ENCODE measurements around the gene EPRS1.

The EPRS1 gene

GRCh38 chr1:220089650-220090556 is 43.6 kb upstream of the EPRS1 start, which contains the start of gene BPNT1 (continued):
- TF ChIP-seq, protein P1, sequence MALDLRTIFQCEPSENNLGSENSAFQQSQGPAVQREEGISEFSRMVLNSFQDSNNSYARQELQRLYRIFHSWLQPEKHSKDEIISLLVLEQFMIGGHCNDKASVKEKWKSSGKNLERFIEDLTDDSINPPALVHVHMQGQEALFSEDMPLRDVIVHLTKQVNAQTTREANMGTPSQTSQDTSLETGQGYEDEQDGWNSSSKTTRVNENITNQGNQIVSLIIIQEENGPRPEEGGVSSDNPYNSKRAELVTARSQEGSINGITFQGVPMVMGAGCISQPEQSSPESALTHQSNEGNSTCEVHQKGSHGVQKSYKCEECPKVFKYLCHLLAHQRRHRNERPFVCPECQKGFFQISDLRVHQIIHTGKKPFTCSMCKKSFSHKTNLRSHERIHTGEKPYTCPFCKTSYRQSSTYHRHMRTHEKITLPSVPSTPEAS (tag by site-specific recombination; IDR thresholded peaks at IDR 0.05), result no peak
- TF ChIP-seq ZNF624 (tag by site-specific recombination; IDR thresholded peaks at IDR 0.05), result no peak
- TF ChIP-seq ZNF747 (tag by site-specific recombination; IDR thresholded peaks at IDR 0.05), result no peak
- no peak for TF ChIP-seq ZNF473 (tag by site-specific recombination; IDR thresholded peaks at IDR 0.05)
- no peak for TF ChIP-seq GLIS2 (tag by site-specific recombination; IDR thresholded peaks at IDR 0.05)
- no peak for TF ChIP-seq ZNF596 (tag by site-specific recombination; IDR thresholded peaks at IDR 0.05)
- no peak for TF ChIP-seq ZNF530 (tag by site-specific recombination; IDR thresholded peaks at IDR 0.05; ENCODE audit: low read depth)
- no peak for TF ChIP-seq ZNF571 (tag by site-specific recombination; IDR thresholded peaks at IDR 0.05)
- TF ChIP-seq, protein P2, sequence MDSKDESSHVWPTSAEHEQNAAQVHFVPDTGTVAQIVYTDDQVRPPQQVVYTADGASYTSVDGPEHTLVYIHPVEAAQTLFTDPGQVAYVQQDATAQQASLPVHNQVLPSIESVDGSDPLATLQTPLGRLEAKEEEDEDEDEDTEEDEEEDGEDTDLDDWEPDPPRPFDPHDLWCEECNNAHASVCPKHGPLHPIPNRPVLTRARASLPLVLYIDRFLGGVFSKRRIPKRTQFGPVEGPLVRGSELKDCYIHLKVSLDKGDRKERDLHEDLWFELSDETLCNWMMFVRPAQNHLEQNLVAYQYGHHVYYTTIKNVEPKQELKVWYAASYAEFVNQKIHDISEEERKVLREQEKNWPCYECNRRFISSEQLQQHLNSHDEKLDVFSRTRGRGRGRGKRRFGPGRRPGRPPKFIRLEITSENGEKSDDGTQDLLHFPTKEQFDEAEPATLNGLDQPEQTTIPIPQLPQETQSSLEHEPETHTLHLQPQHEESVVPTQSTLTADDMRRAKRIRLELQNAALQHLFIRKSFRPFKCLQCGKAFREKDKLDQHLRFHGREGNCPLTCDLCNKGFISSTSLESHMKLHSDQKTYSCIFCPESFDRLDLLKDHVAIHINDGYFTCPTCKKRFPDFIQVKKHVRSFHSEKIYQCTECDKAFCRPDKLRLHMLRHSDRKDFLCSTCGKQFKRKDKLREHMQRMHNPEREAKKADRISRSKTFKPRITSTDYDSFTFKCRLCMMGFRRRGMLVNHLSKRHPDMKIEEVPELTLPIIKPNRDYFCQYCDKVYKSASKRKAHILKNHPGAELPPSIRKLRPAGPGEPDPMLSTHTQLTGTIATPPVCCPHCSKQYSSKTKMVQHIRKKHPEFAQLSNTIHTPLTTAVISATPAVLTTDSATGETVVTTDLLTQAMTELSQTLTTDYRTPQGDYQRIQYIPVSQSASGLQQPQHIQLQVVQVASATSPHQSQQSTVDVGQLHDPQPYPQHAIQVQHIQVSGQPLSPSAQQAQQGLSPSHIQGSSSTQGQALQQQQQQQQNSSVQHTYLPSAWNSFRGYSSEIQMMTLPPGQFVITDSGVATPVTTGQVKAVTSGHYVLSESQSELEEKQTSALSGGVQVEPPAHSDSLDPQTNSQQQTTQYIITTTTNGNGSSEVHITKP (tag by site-specific recombination; IDR thresholded peaks at IDR 0.05), result peak; percentile 20; the same call in 1 of the 2 replicates
- no peak for TF ChIP-seq ZNF211 (tag by site-specific recombination; IDR thresholded peaks at IDR 0.05; ENCODE audit: low read depth)
- TF ChIP-seq YY1 (tag by site-specific recombination; IDR thresholded peaks at IDR 0.05), result no peak
- no peak for TF ChIP-seq ZNF311 (tag by site-specific recombination; IDR thresholded peaks at IDR 0.05; ENCODE audit: borderline replicate concordance)
- TF ChIP-seq ZNF660 (tag by site-specific recombination; IDR thresholded peaks at IDR 0.05), result peak; percentile 93
- no peak for TF ChIP-seq ZNF488 (tag by site-specific recombination; IDR thresholded peaks at IDR 0.05)
- no peak for TF ChIP-seq ZNF776 (tag by site-specific recombination; IDR thresholded peaks at IDR 0.05; ENCODE audit: borderline replicate concordance)
- no peak for TF ChIP-seq ATF2 (tag by site-specific recombination; IDR thresholded peaks at IDR 0.05; ENCODE audit: low read depth)
- TF ChIP-seq ZNF555 (tag by site-specific recombination; conservative IDR thresholded peaks at IDR 0.05), result no peak
- peak; percentile 63 for TF ChIP-seq ZXDB (tag by site-specific recombination; IDR thresholded peaks at IDR 0.05)
- no peak for TF ChIP-seq ZNF529 (tag by site-specific recombination; IDR thresholded peaks at IDR 0.05; ENCODE audit: insufficient replicate concordance)
- peak; percentile 61 for TF ChIP-seq SP3 (tag by site-specific recombination; IDR thresholded peaks at IDR 0.05)
- TF ChIP-seq GFI1B (tag by site-specific recombination; IDR thresholded peaks at IDR 0.05), result no peak
- TF ChIP-seq TCF7L2 (IDR thresholded peaks at IDR 0.05; ENCODE audit: borderline replicate concordance, low read depth, low read length), result no peak
- TF ChIP-seq, protein P3, sequence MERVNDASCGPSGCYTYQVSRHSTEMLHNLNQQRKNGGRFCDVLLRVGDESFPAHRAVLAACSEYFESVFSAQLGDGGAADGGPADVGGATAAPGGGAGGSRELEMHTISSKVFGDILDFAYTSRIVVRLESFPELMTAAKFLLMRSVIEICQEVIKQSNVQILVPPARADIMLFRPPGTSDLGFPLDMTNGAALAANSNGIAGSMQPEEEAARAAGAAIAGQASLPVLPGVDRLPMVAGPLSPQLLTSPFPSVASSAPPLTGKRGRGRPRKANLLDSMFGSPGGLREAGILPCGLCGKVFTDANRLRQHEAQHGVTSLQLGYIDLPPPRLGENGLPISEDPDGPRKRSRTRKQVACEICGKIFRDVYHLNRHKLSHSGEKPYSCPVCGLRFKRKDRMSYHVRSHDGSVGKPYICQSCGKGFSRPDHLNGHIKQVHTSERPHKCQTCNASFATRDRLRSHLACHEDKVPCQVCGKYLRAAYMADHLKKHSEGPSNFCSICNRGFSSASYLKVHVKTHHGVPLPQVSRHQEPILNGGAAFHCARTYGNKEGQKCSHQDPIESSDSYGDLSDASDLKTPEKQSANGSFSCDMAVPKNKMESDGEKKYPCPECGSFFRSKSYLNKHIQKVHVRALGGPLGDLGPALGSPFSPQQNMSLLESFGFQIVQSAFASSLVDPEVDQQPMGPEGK (tag by site-specific recombination; IDR thresholded peaks at IDR 0.05), result no peak; the same call in 1 of the 2 replicates
- no peak for TF ChIP-seq PRDM2 (tag by site-specific recombination; IDR thresholded peaks at IDR 0.05; ENCODE audit: borderline replicate concordance)
